IMR-90 (cell line): ENCODE measurements around the gene SORBS1. TPM values are rescaled to one million over a fixed set of nuclear protein-coding genes. Genes with fewer than 3 reads are reported as not detected.

Experiments
- ATAC-seq: fragments of 200-7000 bp; cut with Tn5 transposase; 2 replicates; pipeline ENCODE4 v1.9.1; 2020; ENCODE audit warnings: low read depth, mild to moderate bottlenecking, moderate library complexity
- BruUV-seq: library from RNA; stranded (reverse); fragments of 400-500 nt; replicated peaks from 2 replicates; lab custom pipeline; 2021; lab: Mats Ljungman, UMichigan
- CTCF ChIA-PET: fragments of 300-600 bp; formaldehyde crosslinking; extraction: SDS; loops from one replicate; lab custom pipeline; 2021; ENCODE audit warnings: antibody characterized with exemption; lab: Yijun Ruan, JAX
- POLR2A ChIA-PET: fragments of 300-600 bp; sonication (Branson Sonifier 250); formaldehyde crosslinking; loops from one replicate; lab custom pipeline; 2022; ENCODE audit warnings: antibody characterized with exemption; ENCODE audit not compliant: unreplicated experiment; lab: Charles Lee
- DNase-seq: peaks from one replicate; pipeline ENCODE4 v3.0.0; 2013
- H2AFZ ChIP-seq: replicated peaks from 2 replicates; pipeline ENCODE3; 2013; ENCODE audit warnings: low read length, mild to moderate bottlenecking; ENCODE audit not compliant: poor library complexity
- H2AK5ac ChIP-seq: 2 replicates; pipeline ENCODE4 v1.6.1; 2013; ENCODE audit warnings: low read depth, low read length, inconsistent platforms
- H2AK9ac ChIP-seq: replicated peaks from 2 replicates; pipeline ENCODE3; 2013; ENCODE audit warnings: mild to moderate bottlenecking, low read depth, low read length, moderate library complexity; ENCODE audit not compliant: poor library complexity
- H2BK120ac ChIP-seq: 2 replicates; pipeline ENCODE4 v1.6.1; 2013; ENCODE audit warnings: low read depth, low read length, inconsistent platforms
- H2BK15ac ChIP-seq: 3 replicates; pipeline ENCODE4 v1.6.1; 2013; ENCODE audit warnings: low read depth, low read length, inconsistent platforms
- H2BK20ac ChIP-seq: 2 replicates; pipeline ENCODE4 v1.6.1; 2013; ENCODE audit warnings: low read depth, mild to moderate bottlenecking, inconsistent platforms, low read length, moderate library complexity
- H2BK5ac ChIP-seq: 2 replicates; pipeline ENCODE4 v1.6.1; 2013; ENCODE audit warnings: mild to moderate bottlenecking, low read depth, low read length, inconsistent platforms; ENCODE audit not compliant: poor library complexity, severe bottlenecking
- H3K14ac ChIP-seq: replicated peaks from 2 replicates; pipeline ENCODE4 v1.6.1; 2013; ENCODE audit warnings: low read depth, low read length, inconsistent platforms
- H3K18ac ChIP-seq: 2 replicates; pipeline ENCODE4 v1.6.1; 2013; ENCODE audit warnings: low read depth, low read length, control low read depth
- H3K23ac ChIP-seq: 2 replicates; pipeline ENCODE4 v1.6.1; 2013; ENCODE audit warnings: low read depth, low read length, inconsistent platforms
- H3K27ac ChIP-seq: 2 replicates; pipeline ENCODE4 v1.5.1; 2013; ENCODE audit warnings: mild to moderate bottlenecking, control low read depth, low read length; ENCODE audit not compliant: insufficient read depth
- H3K27me3 ChIP-seq: 2 replicates; pipeline ENCODE4 v1.6.1; 2013; ENCODE audit warnings: low read length; ENCODE audit not compliant: control insufficient read depth, insufficient read depth
- H3K36me3 ChIP-seq: 2 replicates; pipeline ENCODE4 v1.6.1; 2013; ENCODE audit warnings: low read length, mixed read lengths; ENCODE audit not compliant: control insufficient read depth, insufficient read depth
- H3K4ac ChIP-seq: 2 replicates; pipeline ENCODE4 v1.6.1; 2013; ENCODE audit warnings: low read depth, low read length, inconsistent platforms
- H3K4me1 ChIP-seq: 2 replicates; pipeline ENCODE4 v1.6.1; 2013; ENCODE audit warnings: low read length, mixed read lengths; ENCODE audit not compliant: control insufficient read depth, insufficient read depth
- H3K4me2 ChIP-seq: 2 replicates; pipeline ENCODE4 v1.6.1; 2013; ENCODE audit warnings: low read depth, mild to moderate bottlenecking, control low read depth, low read length, moderate library complexity
- H3K4me3 ChIP-seq: 2 replicates; pipeline ENCODE4 v1.5.1; 2013; ENCODE audit warnings: low read depth, mild to moderate bottlenecking, control low read depth, low read length, moderate library complexity; ENCODE audit not compliant: insufficient read depth
- H3K56ac ChIP-seq: 2 replicates; pipeline ENCODE4 v1.6.1; 2013; ENCODE audit warnings: low read length, inconsistent platforms; ENCODE audit not compliant: insufficient read depth; ENCODE audit errors: extremely low read depth
- H3K79me1 ChIP-seq, 2 experiments: 2 replicates each; pipeline ENCODE4 v1.6.1; 2013; ENCODE audit warnings: low read length in 2 of 2, inconsistent platforms in 1 of 2, low read depth in 1 of 2
- H3K9ac ChIP-seq: 2 replicates; pipeline ENCODE4 v1.6.1; 2013; ENCODE audit warnings: low read depth, low read length, control low read depth
- H3K9me1 ChIP-seq: 2 replicates; pipeline ENCODE4 v1.6.1; 2013; ENCODE audit warnings: low read length, inconsistent platforms; ENCODE audit not compliant: insufficient read depth
- H3K9me3 ChIP-seq: 2 replicates; pipeline ENCODE4 v1.6.1; 2013; ENCODE audit warnings: low read length; ENCODE audit not compliant: control insufficient read depth, insufficient read depth
- H4K20me1 ChIP-seq: 2 replicates; pipeline ENCODE4 v1.6.1; 2013; ENCODE audit warnings: low read length, inconsistent platforms; ENCODE audit not compliant: insufficient read depth
- H4K5ac ChIP-seq: 2 replicates; pipeline ENCODE4 v1.6.1; 2013; ENCODE audit warnings: mild to moderate bottlenecking, low read depth, low read length, control low read depth
- H4K8ac ChIP-seq, 2 experiments: 2 replicates each; pipeline ENCODE4 v1.6.1; 2013; ENCODE audit warnings: low read depth in 2 of 2, low read length in 2 of 2, control low read depth in 1 of 2, inconsistent platforms in 1 of 2
- H4K91ac ChIP-seq: 2 replicates; pipeline ENCODE4 v1.6.1; 2013; ENCODE audit warnings: low read depth, low read length, inconsistent platforms; ENCODE audit not compliant: insufficient read depth
- CEBPB ChIP-seq: IDR thresholded peaks from 2 replicates; pipeline ENCODE4 v1.6.1; 2012; ENCODE audit warnings: low read depth, low read length, improper control_type of control experiment
- CTCF ChIP-seq: conservative IDR thresholded peaks from 2 replicates; pipeline ENCODE4 v1.5.1; 2012; ENCODE audit warnings: mild to moderate bottlenecking, low read depth, low read length, improper control_type of control experiment
- MAZ ChIP-seq: IDR thresholded peaks from 2 replicates; pipeline ENCODE4 v1.6.1; 2012; ENCODE audit warnings: low read depth, mild to moderate bottlenecking, low read length, improper control_type of control experiment, moderate library complexity, borderline replicate concordance
- MXI1 ChIP-seq: IDR thresholded peaks from 2 replicates; pipeline ENCODE4 v1.6.1; 2012; ENCODE audit warnings: low read depth, mild to moderate bottlenecking, low read length, moderate library complexity, borderline replicate concordance
- POLR2A ChIP-seq: IDR thresholded peaks from 2 replicates; pipeline ENCODE4 v1.6.1; 2012; ENCODE audit warnings: mild to moderate bottlenecking, low read depth, low read length
- RFX5 ChIP-seq: IDR thresholded peaks from 2 replicates; pipeline ENCODE4 v1.8.0; 2012; ENCODE audit warnings: low read depth, mild to moderate bottlenecking, low read length, moderate library complexity
- SMC3 ChIP-seq: fragments of 150-350 bp; IDR thresholded peaks from 2 replicates; pipeline ENCODE4 v1.6.1; 2016; ENCODE audit warnings: low read depth, mild to moderate bottlenecking, antibody characterized with exemption, low read length, moderate library complexity
- USF2 ChIP-seq: fragments of 150-350 bp; IDR thresholded peaks from 2 replicates; pipeline ENCODE4 v1.6.1; 2017; ENCODE audit warnings: mild to moderate bottlenecking, antibody characterized with exemption, low read length, low read depth
- WGBS, 2 experiments: methylation state at CpG; one replicate each; pipeline versions ENCODE4 v1.1.5 to v1.1.7; 2013; ENCODE audit warnings: missing lambda C conversion rate in 2 of 2; ENCODE audit not compliant: insufficient read length in 1 of 2; ENCODE audit errors: extremely low coverage in 2 of 2; 5-methylcytosine and 5-hydroxymethylcytosine counted together
- dilution Hi-C: fragments of 300-500 bp; cut with HindIII; formaldehyde crosslinking; loops from one replicate; pipeline ENCODE4 v1.14.3; 2018; ENCODE audit warnings: low sequenced_read_pairs; ENCODE audit not compliant: unreplicated experiment
- in situ Hi-C: fragments of 300-500 bp; cut with MboI; formaldehyde crosslinking; loops from 3 replicates; pipeline ENCODE4 v1.14.3; 2019; ENCODE audit warnings: low sequenced_read_pairs, inconsistent platforms, mixed read lengths
- intact Hi-C: fragments of 100-400 bp; cut with micrococcal nuclease; formaldehyde crosslinking; loops from 2 replicates; pipeline ENCODE4 v1.10.0; 2022
- polyA plus RNA-seq, 3 experiments: library from polyadenylated mRNA; depleted of rRNA; stranded (reverse); fragments of >200 nt; gene quantifications; 2 replicates each; pipeline ENCODE4 v1.2.3, GENCODE V29; 2012; ENCODE audit warnings: low replicate concordance in 1 of 3
- total RNA-seq: library from RNA; depleted of rRNA; stranded (reverse); fragments of >200 nt; gene quantifications from 2 replicates; pipeline ENCODE4 v1.2.3, GENCODE V29; 2012

The SORBS1 gene
- total and polyA plus RNA-seq, 2 of the 4 experiments (the other 2 are of a cell fraction): 0.18 to 0.32 TPM

- Histone ChIP-seq H3K4me1 (no peaks in the 10 kb centered on the region), H3K9me3 (no peaks in the 10 kb centered on the region), H3K23ac (no peak overlapping the region), H2BK120ac (no peak overlapping the region), H2BK5ac (no peak overlapping the region), H3K36me3 (no peaks in the 10 kb centered on the region), H4K20me1 (no peaks in the 10 kb centered on the region), H2AK9ac (no peak overlapping the region), H3K18ac (no peak overlapping the region), H2AFZ (no peak overlapping the region), H3K9me1 (no peaks in the 10 kb centered on the region), H2AK5ac (no peak overlapping the region), H3K56ac (no peak overlapping the region), H3K14ac (no peak overlapping the region), H3K79me1 (no peaks in the 10 kb centered on the region), H2BK15ac (no peak overlapping the region), H3K4me3 (no peak overlapping the region), H4K91ac (no peak overlapping the region), H3K27ac (no peak overlapping the region), H4K5ac (no peak overlapping the region), H3K27me3 (peaks cover 13% of the 10 kb centered on the region), H3K4me2 (no peak overlapping the region), H3K4ac (no peak overlapping the region), H4K8ac (no peak overlapping the region), H2BK20ac (no peak overlapping the region), H3K9ac (no peak overlapping the region)
- no CpG with 5 or more reads among the region's 4 CpGs for WGBS, 2 experiments
- TF ChIP-seq RFX5 (no peak), MAZ (no peak), MXI1 (no peak), SMC3 (no peak), USF2 (no peak), POLR2A (no peak), CEBPB (no peak), CTCF (no peak)
- in situ Hi-C loops: no loop called here
- intact Hi-C loops: no loop called here
- BruUV-seq: no TSS peak
- POLR2A ChIA-PET: no interaction called here
- no peak for ATAC-seq
- dilution Hi-C loops: no loop called here
- CTCF ChIA-PET: no interaction called here
- DNase-seq: no peak
These were observed 99.6 kb downstream of the SORBS1 start for GRCh38 chr10:95461611-95462010.
